Measurements from ENCODE around the gene KDM5A. TPM values are rescaled to one million over a fixed set of nuclear protein-coding genes. Genes with fewer than 3 reads are reported as not detected.

KDM5A gene
- total RNA-seq, 2 experiments from 2014 or later = 39.6 to 88.8 TPM

DNA sequence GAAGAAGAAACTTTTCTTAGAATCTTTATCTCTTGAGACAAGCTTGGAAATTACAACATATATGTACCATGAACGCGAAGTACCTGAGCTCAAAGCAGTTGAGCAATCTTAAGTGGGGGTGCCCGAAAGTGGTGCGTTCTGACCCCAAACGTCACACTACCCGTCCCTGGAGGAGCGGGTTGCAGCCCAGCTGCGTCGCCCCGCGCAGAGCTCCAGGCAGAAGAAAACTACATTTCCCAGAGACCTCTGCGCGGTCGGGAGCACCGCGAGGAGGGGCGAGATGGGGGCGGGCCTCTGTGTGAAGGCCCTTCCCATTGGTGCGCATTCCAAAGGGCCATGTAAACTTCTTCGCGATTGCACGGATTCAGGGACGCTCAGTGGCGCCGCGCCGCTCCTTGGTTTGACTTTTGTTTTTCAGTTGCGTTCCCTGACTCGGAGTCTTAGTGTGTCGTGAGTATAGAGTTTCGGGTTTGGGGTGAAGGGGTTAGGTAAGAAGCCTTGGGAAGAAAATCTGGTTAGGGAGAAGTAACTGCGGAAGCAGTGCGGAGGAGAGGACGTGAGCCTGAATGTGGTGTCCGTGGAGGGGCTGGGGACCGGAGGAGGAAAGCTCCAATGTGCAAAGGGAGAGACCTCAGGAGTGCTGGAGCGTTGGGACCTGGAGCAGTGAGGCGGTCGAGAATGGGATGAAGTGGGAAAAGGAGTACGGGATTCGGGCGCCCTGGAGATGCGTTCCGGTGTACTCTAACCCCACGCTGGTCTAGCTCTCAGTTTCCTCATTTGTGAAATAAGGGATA lies 12.3 kb upstream of the KDM5A start, which contains the start of gene CCDC77:
CCDC77 (plus strand) TSS at position 410 of the 794 bp plus-strand sequence. CDS start 7,740 bp downstream, outside the sequence.
- H3K9me2 ChIP-seq (ENCODE audit: insufficient read depth, low read length) = no peaks in the 10 kb centered on the region
- POLR2A ChIA-PET = interaction anchor here (0.6 to 1.8 kb wide), 8 partner anchors 10 to 349 kb away, joined by 3 to 43 read pairs (median 3); partner anchors contain the start of gene KDM5A
- H3K79me2 ChIP-seq (ENCODE audit: insufficient read depth, low read depth, low read length) = peaks cover 20% of the 10 kb centered on the region; the same call in 1 of the 2 replicates
- peak within 1 kb of the TSS; percentile 56 for H3K27ac ChIP-seq (ENCODE audit: low read depth, low read length, poor library complexity, severe bottlenecking)
- H3K4me2 ChIP-seq (ENCODE audit: low read length) = peak within 1 kb of the TSS; percentile 84
- H3K4me3 ChIP-seq (ENCODE audit: low read depth, low read length, poor library complexity, severe bottlenecking) = peak within 1 kb of the TSS; percentile 95
- peak; percentile 96 for DNase-seq (ENCODE audit: low spot score)
- no peaks in the 10 kb centered on the region for H4K20me1 ChIP-seq (ENCODE audit: insufficient read depth, low read length)
- H3K4me1 ChIP-seq (ENCODE audit: insufficient read depth, low read length, poor library complexity, severe bottlenecking) = peaks cover 14% of the 10 kb centered on the region
- CTCF ChIA-PET (ENCODE audit: unreplicated experiment) = interaction anchor here (0.7 to 1.2 kb wide), 4 partner anchors 10 to 153 kb away, joined by 3 to 4 read pairs (median 3); no protein-coding TSS in a partner anchor
- H3K36me3 ChIP-seq (ENCODE audit: insufficient read depth, low read length) = no peaks in the 10 kb centered on the region
- H3K9me3 ChIP-seq (ENCODE audit: low read length) = no peaks in the 10 kb centered on the region
- TF ChIP-seq CTCF (conservative IDR thresholded peaks at IDR 0.05; ENCODE audit: low read length) (peak; percentile 39), EZH2phosphoT487 (IDR thresholded peaks at IDR 0.05; ENCODE audit: borderline replicate concordance, low read depth, low read length) (no peak)
- BruUV-seq (replicated peaks) = no TSS peak
- intact Hi-C loops (cut with micrococcal nuclease; ENCODE audit: unreplicated experiment) = loop anchor here (1.0 kb wide), 1 partner anchor 12 kb away; the partner anchor contains the start of gene KDM5A
- H2AFZ ChIP-seq (ENCODE audit: low read length) = peak within 1 kb of the TSS; percentile 95

- POLR2A ChIA-PET = interaction anchor here (0.6 to 1.8 kb wide), 8 partner anchors 11 to 350 kb away, joined by 3 to 43 read pairs (median 3); partner anchors contain the start of gene KDM5A
- Histone ChIP-seq H3K36me3 (ENCODE audit: insufficient read depth, low read length) (no peaks in the 10 kb centered on the region), H3K4me3 (ENCODE audit: low read depth, low read length, poor library complexity, severe bottlenecking) (peak overlapping the region; percentile 95), H3K9me2 (ENCODE audit: insufficient read depth, low read length) (no peaks in the 10 kb centered on the region), H3K79me2 (ENCODE audit: insufficient read depth, low read depth, low read length) (peaks cover 20% of the 10 kb centered on the region; the same call in 1 of the 2 replicates), H3K27ac (ENCODE audit: low read depth, low read length, poor library complexity, severe bottlenecking) (no peak overlapping the region), H3K9me3 (ENCODE audit: low read length) (no peaks in the 10 kb centered on the region), H3K4me2 (ENCODE audit: low read length) (peak overlapping the region; percentile 84), H3K4me1 (ENCODE audit: insufficient read depth, low read length, poor library complexity, severe bottlenecking) (peaks cover 14% of the 10 kb centered on the region), H2AFZ (ENCODE audit: low read length) (peak overlapping the region; percentile 95), H4K20me1 (ENCODE audit: insufficient read depth, low read length) (no peaks in the 10 kb centered on the region)
- intact Hi-C loops (cut with micrococcal nuclease; ENCODE audit: unreplicated experiment) = loop anchor here (1.0 kb wide), 1 partner anchor 12 kb away; the partner anchor contains the start of gene KDM5A
- TF ChIP-seq EZH2phosphoT487 (IDR thresholded peaks at IDR 0.05; ENCODE audit: borderline replicate concordance, low read depth, low read length) (no peak), CTCF (conservative IDR thresholded peaks at IDR 0.05; ENCODE audit: low read length) (no peak)
- DNase-seq (ENCODE audit: low spot score) = no peak
- TSS peak; percentile 46 for BruUV-seq (replicated peaks)
- CTCF ChIA-PET (ENCODE audit: unreplicated experiment) = interaction anchor here (0.7 to 1.2 kb wide), 3 partner anchors 11 to 153 kb away, joined by 3 to 4 read pairs (median 3); no protein-coding TSS in a partner anchor
These were observed 11.7 kb upstream of the KDM5A start for GRCh38 chr12:400828-401227.
